ENCODE results near the gene PDE5A. TPM values are rescaled to one million over a fixed set of nuclear protein-coding genes. Genes with fewer than 3 reads are reported as not detected.

PDE5A gene
- total and polyA plus RNA-seq, 10 of the 15 experiments (the other 5 are each of a cell fraction or from before 2014, with no cell fraction given), result under 0.01 to 3.9 (median 0.26) TPM; not detected in 1

- no TSS peak for BruUV-seq (replicated peaks)
- DNase-seq (ENCODE audit: low read depth, low spot score), result no peak
- no peak for TF ChIP-seq BACH1 (IDR thresholded peaks at IDR 0.05; ENCODE audit: borderline replicate concordance)
- TF ChIP-seq RAD21 (IDR thresholded peaks at IDR 0.05; ENCODE audit: insufficient read depth, low read depth, low read length), result peak; percentile 58
- TF ChIP-seq KAT2A (conservative IDR thresholded peaks at IDR 0.05; ENCODE audit: control insufficient read depth, low read depth, low read length), result no peak
- TF ChIP-seq CTCF (IDR thresholded peaks at IDR 0.05 in 2 of 3, conservative IDR thresholded peaks at IDR 0.05 in 1 of 3; ENCODE audit: control insufficient read depth in 2 of 3, extremely low read depth in 1 of 3, insufficient read depth in 1 of 3, low read depth in 3 of 3, low read length in 3 of 3), result peak; percentile 7 to 34 (median 22); a peak in 2 of 6 replicates
- TF ChIP-seq RELA (IDR thresholded peaks at IDR 0.05; ENCODE audit: borderline replicate concordance, partially characterized antibody), result no peak
- no peak for TF ChIP-seq SREBF2 (IDR thresholded peaks at IDR 0.05; ENCODE audit: low read length)
- TF ChIP-seq SIX5 (IDR thresholded peaks at IDR 0.05; ENCODE audit: low read depth, low read length, severe bottlenecking), result no peak
- H3K79me2 ChIP-seq (ENCODE audit: control insufficient read depth, insufficient read depth, low read length), result no peaks in the 10 kb centered on the region
- no peaks in the 10 kb centered on the region for H3K4me1 ChIP-seq (ENCODE audit: control insufficient read depth, insufficient read depth, low read length)
- H3K9me3 ChIP-seq (replicated peaks; ENCODE audit: control insufficient read depth, insufficient read depth, low read length), result no peaks in the 10 kb centered on the region
- no peak overlapping the region for H2AFZ ChIP-seq (ENCODE audit: control insufficient read depth, low read depth, low read length)
- intact Hi-C loops (cut with micrococcal nuclease; ENCODE audit: unreplicated experiment), result loop anchor here (1.0 kb wide), 2 partner anchors 69 to 491 kb away; partner anchors contain the start of gene PDE5A
- no peak overlapping the region for H3K4me2 ChIP-seq (ENCODE audit: control insufficient read depth, insufficient read depth)
- FAIRE-seq, result no peak
- no peak overlapping the region for H3K4me3 ChIP-seq
- no peak overlapping the region for H3K27ac ChIP-seq (ENCODE audit: control insufficient read depth, insufficient read depth)
- RAD21 ChIA-PET (ENCODE audit: unreplicated experiment), result interaction anchor here (0.9 to 2.5 kb wide), 3 partner anchors 66 to 489 kb away, joined by 3 to 10 read pairs (median 7); partner anchors contain the start of gene PDE5A
- H3K9ac ChIP-seq (ENCODE audit: control insufficient read depth, insufficient read depth, low read length), result no peak overlapping the region
- no peaks in the 10 kb centered on the region for H3K27me3 ChIP-seq (replicated peaks in 1 of 2; ENCODE audit: control insufficient read depth in 2 of 2, insufficient read depth in 2 of 2, low read length in 1 of 2)
- H4K20me1 ChIP-seq (ENCODE audit: control insufficient read depth, insufficient read depth), result no peaks in the 10 kb centered on the region
- POLR2A ChIA-PET, result no interaction called here
- in situ Hi-C loops (cut with MboI), result no loop called here
- CTCF ChIA-PET, result interaction anchor here (0.6 to 3.2 kb wide), 12 partner anchors 9 to 510 kb away, joined by 3 to 24 read pairs (median 4); partner anchors contain the start of gene PDE5A
- SMC1A ChIA-PET (ENCODE audit: uncharacterized antibody, unreplicated experiment), result interaction anchor here (0.8 to 2.8 kb wide), 7 partner anchors 63 to 504 kb away, joined by 3 to 11 read pairs (median 4); no protein-coding TSS in a partner anchor
- 0 out of 3 replicates have a peak, but pooled peaks have one; percentile 34 for ATAC-seq
- H3K36me3 ChIP-seq (ENCODE audit: control insufficient read depth in 2 of 2, insufficient read depth in 2 of 2, low read length in 1 of 2), result no peaks in the 10 kb centered on the region
Measured at GRCh38 chr4:119559044-119559647, 69.5 kb downstream of the PDE5A start.

Data from GM12878 (cell line).